Endothelial cell of umbilical vein (primary cell): ENCODE data around the gene ZNF33B. TPM values are rescaled to one million over a fixed set of nuclear protein-coding genes. Genes with fewer than 3 reads are reported as not detected.

Experiments used
- BruUV-seq: library from RNA; stranded (reverse); fragments of 400-500 nt; replicated peaks from 2 replicates; lab custom pipeline; 2021; lab: Mats Ljungman, UMichigan
- CTCF ChIA-PET: fragments of 300-600, 350-600 bp; sonication (Branson Sonifier 250); formaldehyde crosslinking; loops from one replicate; lab custom pipeline; 2021; ENCODE audit warnings: antibody characterized with exemption, inconsistent platforms; lab: Charles Lee
- POLR2A ChIA-PET: fragments of 300-600, 350-600 bp; sonication (Branson Sonifier 250); formaldehyde crosslinking; loops from one replicate; lab custom pipeline; 2021; ENCODE audit warnings: antibody characterized with exemption, inconsistent platforms; lab: Charles Lee
- DNase-seq: peaks from one replicate; pipeline ENCODE4 v3.0.0-alpha.2; 2011; ENCODE audit warnings: low read depth, low spot score
- FAIRE-seq: peaks from 2 replicates; lab custom pipeline; 2011; peaks lifted over from hg19 to GRCh38; lab: Jason Lieb, UNC
- H2AFZ ChIP-seq: 2 replicates; pipeline ENCODE4 v1.6.0; 2012; ENCODE audit warnings: low read depth, low read length, control low read depth, inconsistent platforms
- H3K27ac ChIP-seq: 2 replicates; pipeline ENCODE4 v1.5.1; 2011; ENCODE audit warnings: low read depth, mild to moderate bottlenecking, control low read depth, low read length, moderate library complexity; ENCODE audit not compliant: insufficient read depth
- H3K27me3 ChIP-seq, 2 experiments: 2 replicates each; pipeline versions ENCODE4 v1.6.0 to v1.6.1; 2011; ENCODE audit warnings: low read length in 2 of 2, mixed read lengths in 1 of 2; ENCODE audit not compliant: control insufficient read depth in 2 of 2, insufficient read depth in 2 of 2
- H3K36me3 ChIP-seq, 2 experiments: 2 replicates in 1 of 2; 3 replicates in 1 of 2; pipeline ENCODE4 v1.5.1; 2011; ENCODE audit warnings: low read length in 2 of 2, mild to moderate bottlenecking in 1 of 2, moderate library complexity in 1 of 2; ENCODE audit not compliant: control insufficient read depth in 2 of 2, insufficient read depth in 2 of 2; ENCODE audit errors: extremely low read depth in 1 of 2
- H3K4me1 ChIP-seq: 3 replicates; pipeline ENCODE4 v1.5.1; 2011; ENCODE audit warnings: mild to moderate bottlenecking, low read length; ENCODE audit not compliant: control insufficient read depth, insufficient read depth; ENCODE audit errors: extremely low read depth
- H3K4me2 ChIP-seq: 2 replicates; pipeline ENCODE4 v1.6.1; 2011; ENCODE audit warnings: low read length, control low read depth, mixed read lengths; ENCODE audit not compliant: insufficient read depth
- H3K4me3 ChIP-seq, 3 experiments: fragments of 200-600 bp in 1 of 3; sonication (generic), shearing (Covaris generic) in 1 of 3; replicated peaks in 1 of 3; 2 replicates each; pipeline ENCODE4 v1.5.1; 2011 to 2016; ENCODE audit warnings: control low read depth in 3 of 3, low read length in 3 of 3, mild to moderate bottlenecking in 2 of 3, inconsistent platforms in 1 of 3, low read depth in 1 of 3, moderate library complexity in 1 of 3; ENCODE audit not compliant: insufficient read depth in 1 of 3
- H3K79me2 ChIP-seq: 2 replicates; pipeline ENCODE4 v1.6.0; 2012; ENCODE audit warnings: low read length, inconsistent platforms; ENCODE audit not compliant: control insufficient read depth, insufficient read depth
- H3K9ac ChIP-seq: replicated peaks from 2 replicates; pipeline ENCODE3; 2011; ENCODE audit warnings: low read length, control low read depth; ENCODE audit not compliant: insufficient read depth; ENCODE audit errors: extremely low read depth
- H3K9me1 ChIP-seq: replicated peaks from 3 replicates; pipeline ENCODE4 v1.6.0; 2011; ENCODE audit warnings: mild to moderate bottlenecking, low read length; ENCODE audit not compliant: control insufficient read depth, insufficient read depth; ENCODE audit errors: extremely low read depth
- H3K9me3 ChIP-seq: replicated peaks from 2 replicates; pipeline ENCODE4 v1.5.1; 2012; ENCODE audit warnings: low read length, inconsistent platforms; ENCODE audit not compliant: control insufficient read depth, insufficient read depth
- H4K20me1 ChIP-seq: replicated peaks from 2 replicates; pipeline ENCODE3; 2011; ENCODE audit warnings: mild to moderate bottlenecking, low read length; ENCODE audit not compliant: control insufficient read depth, insufficient read depth; ENCODE audit errors: extremely low read depth
- EZH2 ChIP-seq: IDR thresholded peaks from 2 replicates; pipeline ENCODE4 v1.6.1; 2012; ENCODE audit warnings: borderline replicate concordance, low read depth, mild to moderate bottlenecking, moderate library complexity, low read length, inconsistent platforms; ENCODE audit not compliant: severe bottlenecking
- FOS ChIP-seq: IDR thresholded peaks from 2 replicates; pipeline ENCODE4 v1.6.1; 2011; ENCODE audit warnings: mild to moderate bottlenecking, low read length, moderate library complexity, borderline replicate concordance; ENCODE audit not compliant: insufficient read depth
- MYC ChIP-seq: IDR thresholded peaks from one replicate; pipeline ENCODE4 v1.6.1; 2011; ENCODE audit warnings: mild to moderate bottlenecking, low read depth, low read length
- POLR2A ChIP-seq: IDR thresholded peaks from 2 replicates; pipeline ENCODE4 v1.6.1; 2012; ENCODE audit warnings: low read depth, mild to moderate bottlenecking, control low read depth, low read length
- POLR2AphosphoS5 ChIP-seq: IDR thresholded peaks from 2 replicates; pipeline ENCODE4 v1.6.1; 2012; ENCODE audit warnings: low read depth, mild to moderate bottlenecking, control low read depth, low read length, moderate library complexity; ENCODE audit not compliant: insufficient read depth
- dilution Hi-C: fragments of 300-500 bp; cut with MboI; formaldehyde crosslinking; loops from one replicate; pipeline ENCODE4 v1.15.0; 2019; ENCODE audit warnings: low sequenced_read_pairs; ENCODE audit not compliant: extremely low pct_ligation_motif_present
- intact Hi-C: fragments of 100-400 bp; cut with micrococcal nuclease; formaldehyde crosslinking; loops from one replicate; pipeline ENCODE4 v1.10.0; 2022
- polyA plus RNA-seq, 4 experiments: library from polyadenylated mRNA; depleted of rRNA in 3 of 4; stranded (reverse) in 3 of 4; unstranded in 1 of 4; fragments of >200 nt; gene quantifications; 2 replicates each; pipeline versions ENCODE4 v1.2.1 to v1.2.3, GENCODE V29; 2011 to 2012; ENCODE audit warnings: missing spikeins in 1 of 4
- total RNA-seq: library from RNA; stranded (reverse); gene quantifications from 2 replicates; pipeline ENCODE4 v1.2.3, GENCODE V29; 2021
- TF ChIP-seq, protein P1 (sequence below), 2 donors: IDR thresholded peaks; 1 replicate in 1 of 2; 2 replicates in 1 of 2; pipeline ENCODE4 v1.5.1; 2011; ENCODE audit warnings: low read length in 2 of 2, mild to moderate bottlenecking in 2 of 2, moderate library complexity in 2 of 2, control low read depth in 1 of 2, inconsistent platforms in 1 of 2, low read depth in 1 of 2; ENCODE audit not compliant: insufficient read depth in 1 of 2; ENCODE audit errors: extremely low read depth in 1 of 2

Gene ZNF33B
- total and polyA plus RNA-seq, 2 donors (not counting 3 experiments of a cell fraction or from before 2014, with no cell fraction given) = 14.0 to 15.3 TPM

DNA sequence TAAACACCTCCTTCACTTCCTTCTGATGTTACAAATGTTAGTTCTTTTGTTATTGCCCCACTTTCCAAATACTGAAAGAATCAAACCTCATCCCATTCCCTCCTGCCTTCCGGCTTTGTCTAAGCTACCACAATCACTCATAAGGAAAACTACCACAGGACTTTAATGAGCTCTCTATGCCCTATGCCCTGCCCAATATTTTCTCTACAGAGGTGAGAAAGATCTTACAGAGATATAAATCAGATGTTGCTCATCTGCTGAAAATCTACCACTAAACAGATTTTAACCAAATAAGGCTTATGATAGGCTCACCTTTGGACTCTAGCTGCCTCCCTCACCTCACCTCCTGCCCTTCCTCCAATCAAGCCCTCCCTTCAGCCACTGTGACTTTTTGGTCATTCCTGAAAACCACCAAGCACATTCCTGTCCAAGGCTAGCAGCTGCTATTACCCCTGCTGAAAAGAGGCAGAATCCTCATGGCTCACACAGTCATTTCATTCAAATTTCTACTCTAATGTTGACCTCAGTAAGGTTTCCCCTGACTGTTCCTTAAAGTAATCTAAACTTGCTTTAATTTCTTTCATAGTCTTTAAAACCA is 7.7 kb downstream of the ZNF33B start:
- Histone ChIP-seq H3K36me3 (peaks cover 0 to 6% of the 10 kb centered on the region in 2 experiments), H3K4me3 (no peak overlapping the region), H3K9me1 (no peaks in the 10 kb centered on the region), H3K9me3 (no peaks in the 10 kb centered on the region), H3K4me1 (no peaks in the 10 kb centered on the region), H3K27me3 (no peaks in the 10 kb centered on the region), H3K9ac (no peak overlapping the region), H4K20me1 (no peaks in the 10 kb centered on the region), H3K79me2 (no peaks in the 10 kb centered on the region), H3K4me2 (no peak overlapping the region), H2AFZ (no peak overlapping the region), H3K27ac (no peak overlapping the region)
- no TSS peak for BruUV-seq
- ChIA-PET CTCF (no interaction called here), POLR2A (no interaction called here)
- TF ChIP-seq FOS (no peak), EZH2 (no peak), POLR2A (no peak), POLR2AphosphoS5 (no peak), MYC (no peak)
- no peak for DNase-seq
- intact Hi-C loops (no loop called here), dilution Hi-C loops (no loop called here)
- FAIRE-seq = no peak

DNA sequence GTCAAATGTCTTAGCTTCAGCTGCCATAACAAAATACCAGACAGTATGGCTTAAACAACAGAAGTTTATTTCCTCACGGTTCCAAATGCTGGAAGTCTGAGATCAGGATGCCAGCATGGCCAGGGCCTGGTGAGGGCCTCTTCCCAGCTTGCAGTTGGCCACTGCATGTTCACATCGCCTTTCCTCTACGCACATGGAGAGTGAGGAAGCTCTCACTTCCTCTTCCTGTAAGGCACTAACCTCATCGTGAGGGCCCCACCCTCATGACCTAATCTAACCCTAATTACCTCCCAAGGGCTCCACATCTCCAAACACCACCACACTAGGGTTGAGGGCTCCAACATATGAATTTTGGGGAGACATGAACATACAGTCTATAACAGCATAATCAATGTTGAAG is 14.4 kb downstream of the ZNF33B start:
- no peaks in the 10 kb centered on the region for H3K4me1 ChIP-seq
- no peak overlapping the region for H3K4me2 ChIP-seq
- CTCF ChIA-PET = no interaction called here
- intact Hi-C loops (no loop called here), dilution Hi-C loops (no loop called here)
- no peak for DNase-seq
- H3K27me3 ChIP-seq = no peaks in the 10 kb centered on the region
- no peaks in the 10 kb centered on the region for H3K79me2 ChIP-seq
- POLR2A ChIA-PET = no interaction called here
- no peak overlapping the region for H3K9ac ChIP-seq
- H3K9me1 ChIP-seq = no peaks in the 10 kb centered on the region
- no peaks in the 10 kb centered on the region for H3K9me3 ChIP-seq
- no peak overlapping the region for H3K4me3 ChIP-seq
- H4K20me1 ChIP-seq = no peaks in the 10 kb centered on the region
- TF ChIP-seq, protein P1, sequence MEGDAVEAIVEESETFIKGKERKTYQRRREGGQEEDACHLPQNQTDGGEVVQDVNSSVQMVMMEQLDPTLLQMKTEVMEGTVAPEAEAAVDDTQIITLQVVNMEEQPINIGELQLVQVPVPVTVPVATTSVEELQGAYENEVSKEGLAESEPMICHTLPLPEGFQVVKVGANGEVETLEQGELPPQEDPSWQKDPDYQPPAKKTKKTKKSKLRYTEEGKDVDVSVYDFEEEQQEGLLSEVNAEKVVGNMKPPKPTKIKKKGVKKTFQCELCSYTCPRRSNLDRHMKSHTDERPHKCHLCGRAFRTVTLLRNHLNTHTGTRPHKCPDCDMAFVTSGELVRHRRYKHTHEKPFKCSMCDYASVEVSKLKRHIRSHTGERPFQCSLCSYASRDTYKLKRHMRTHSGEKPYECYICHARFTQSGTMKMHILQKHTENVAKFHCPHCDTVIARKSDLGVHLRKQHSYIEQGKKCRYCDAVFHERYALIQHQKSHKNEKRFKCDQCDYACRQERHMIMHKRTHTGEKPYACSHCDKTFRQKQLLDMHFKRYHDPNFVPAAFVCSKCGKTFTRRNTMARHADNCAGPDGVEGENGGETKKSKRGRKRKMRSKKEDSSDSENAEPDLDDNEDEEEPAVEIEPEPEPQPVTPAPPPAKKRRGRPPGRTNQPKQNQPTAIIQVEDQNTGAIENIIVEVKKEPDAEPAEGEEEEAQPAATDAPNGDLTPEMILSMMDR (IDR thresholded peaks at IDR 0.05; ENCODE audit: extremely low read depth in 1 of 2, insufficient read depth in 1 of 2, low read depth in 1 of 2, low read length in 2 of 2) = no peak
- no peak for TF ChIP-seq POLR2A
- FAIRE-seq = no peak
- no peak overlapping the region for H2AFZ ChIP-seq
- BruUV-seq = no TSS peak
- no peak overlapping the region for H3K27ac ChIP-seq
- H3K36me3 ChIP-seq = no peaks in the 10 kb centered on the region
